HL-60 (cell line): Measurements from ENCODE around the gene PTEN.

ENCODE experiments used
- DNase-seq, 2 experiments: peaks; one replicate each; pipeline ENCODE4 v3.0.0-alpha.2; 2010 to 2020; ENCODE audit warnings: low read depth in 1 of 2, low spot score in 1 of 2
- H3K27ac ChIP-seq: fragments of 250-450 bp; sonication (Bioruptor Pico); replicated peaks from 2 replicates; pipeline ENCODE4 v1.5.1; 2020; ENCODE audit warnings: mild to moderate bottlenecking, moderate library complexity
- H3K27me3 ChIP-seq: fragments of 250-450 bp; sonication (Bioruptor Pico); 2 replicates; pipeline ENCODE4 v1.5.1; 2021; ENCODE audit warnings: mild to moderate bottlenecking, moderate library complexity; ENCODE audit not compliant: insufficient read depth, poor library complexity, severe bottlenecking
- H3K4me3 ChIP-seq: replicated peaks from 2 replicates; pipeline ENCODE4 v1.5.1; 2011; ENCODE audit warnings: mild to moderate bottlenecking, control low read depth, low read length; ENCODE audit not compliant: insufficient read depth
- GABPA ChIP-seq: IDR thresholded peaks from 2 replicates; pipeline ENCODE4 v1.6.1; 2012; ENCODE audit warnings: low read depth
- POLR2AphosphoS5 ChIP-seq: IDR thresholded peaks from 2 replicates; pipeline ENCODE4 v1.6.1; 2012; ENCODE audit warnings: low read depth
- SPI1 ChIP-seq: IDR thresholded peaks from 2 replicates; pipeline ENCODE4 v1.6.1; 2012; ENCODE audit warnings: low read depth, mild to moderate bottlenecking, borderline replicate concordance
- TF ChIP-seq, protein P1 (sequence below): IDR thresholded peaks from 2 replicates; pipeline ENCODE4 v1.6.1; 2012; ENCODE audit warnings: low read depth; ENCODE audit not compliant: insufficient replicate concordance
- TF ChIP-seq, protein P2 (sequence below): IDR thresholded peaks from one replicate; pipeline ENCODE4 v1.5.1; 2011; ENCODE audit warnings: low read length, control low read depth, inconsistent platforms; ENCODE audit not compliant: insufficient read depth

PTEN gene

DNA sequence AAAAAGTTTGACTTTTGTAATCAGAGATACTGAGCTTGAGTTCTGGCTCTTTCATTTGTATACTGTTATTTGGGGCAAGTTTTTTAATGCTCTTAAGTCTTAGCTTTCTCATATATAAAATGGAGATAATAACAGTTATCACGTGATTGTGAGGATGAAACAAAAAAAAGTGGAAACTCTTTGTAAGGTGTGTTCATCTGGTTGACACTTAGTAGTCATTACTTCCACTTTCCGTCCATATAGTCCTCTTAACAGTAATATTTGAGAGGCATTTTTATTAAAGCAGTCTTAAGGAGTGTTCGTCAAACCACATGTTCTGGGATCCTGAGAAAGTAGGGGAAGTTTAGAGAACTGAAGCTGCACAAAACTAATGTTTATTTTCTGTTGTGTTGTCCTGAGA lies 65.6 kb downstream of the PTEN start:
- DNase-seq, result no peak
- no peak overlapping the region for H3K4me3 ChIP-seq
- TF ChIP-seq POLR2AphosphoS5 (no peak), GABPA (no peak), SPI1 (no peak)
- TF ChIP-seq, protein P1, sequence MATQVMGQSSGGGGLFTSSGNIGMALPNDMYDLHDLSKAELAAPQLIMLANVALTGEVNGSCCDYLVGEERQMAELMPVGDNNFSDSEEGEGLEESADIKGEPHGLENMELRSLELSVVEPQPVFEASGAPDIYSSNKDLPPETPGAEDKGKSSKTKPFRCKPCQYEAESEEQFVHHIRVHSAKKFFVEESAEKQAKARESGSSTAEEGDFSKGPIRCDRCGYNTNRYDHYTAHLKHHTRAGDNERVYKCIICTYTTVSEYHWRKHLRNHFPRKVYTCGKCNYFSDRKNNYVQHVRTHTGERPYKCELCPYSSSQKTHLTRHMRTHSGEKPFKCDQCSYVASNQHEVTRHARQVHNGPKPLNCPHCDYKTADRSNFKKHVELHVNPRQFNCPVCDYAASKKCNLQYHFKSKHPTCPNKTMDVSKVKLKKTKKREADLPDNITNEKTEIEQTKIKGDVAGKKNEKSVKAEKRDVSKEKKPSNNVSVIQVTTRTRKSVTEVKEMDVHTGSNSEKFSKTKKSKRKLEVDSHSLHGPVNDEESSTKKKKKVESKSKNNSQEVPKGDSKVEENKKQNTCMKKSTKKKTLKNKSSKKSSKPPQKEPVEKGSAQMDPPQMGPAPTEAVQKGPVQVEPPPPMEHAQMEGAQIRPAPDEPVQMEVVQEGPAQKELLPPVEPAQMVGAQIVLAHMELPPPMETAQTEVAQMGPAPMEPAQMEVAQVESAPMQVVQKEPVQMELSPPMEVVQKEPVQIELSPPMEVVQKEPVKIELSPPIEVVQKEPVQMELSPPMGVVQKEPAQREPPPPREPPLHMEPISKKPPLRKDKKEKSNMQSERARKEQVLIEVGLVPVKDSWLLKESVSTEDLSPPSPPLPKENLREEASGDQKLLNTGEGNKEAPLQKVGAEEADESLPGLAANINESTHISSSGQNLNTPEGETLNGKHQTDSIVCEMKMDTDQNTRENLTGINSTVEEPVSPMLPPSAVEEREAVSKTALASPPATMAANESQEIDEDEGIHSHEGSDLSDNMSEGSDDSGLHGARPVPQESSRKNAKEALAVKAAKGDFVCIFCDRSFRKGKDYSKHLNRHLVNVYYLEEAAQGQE, result no peak
- TF ChIP-seq, protein P2, sequence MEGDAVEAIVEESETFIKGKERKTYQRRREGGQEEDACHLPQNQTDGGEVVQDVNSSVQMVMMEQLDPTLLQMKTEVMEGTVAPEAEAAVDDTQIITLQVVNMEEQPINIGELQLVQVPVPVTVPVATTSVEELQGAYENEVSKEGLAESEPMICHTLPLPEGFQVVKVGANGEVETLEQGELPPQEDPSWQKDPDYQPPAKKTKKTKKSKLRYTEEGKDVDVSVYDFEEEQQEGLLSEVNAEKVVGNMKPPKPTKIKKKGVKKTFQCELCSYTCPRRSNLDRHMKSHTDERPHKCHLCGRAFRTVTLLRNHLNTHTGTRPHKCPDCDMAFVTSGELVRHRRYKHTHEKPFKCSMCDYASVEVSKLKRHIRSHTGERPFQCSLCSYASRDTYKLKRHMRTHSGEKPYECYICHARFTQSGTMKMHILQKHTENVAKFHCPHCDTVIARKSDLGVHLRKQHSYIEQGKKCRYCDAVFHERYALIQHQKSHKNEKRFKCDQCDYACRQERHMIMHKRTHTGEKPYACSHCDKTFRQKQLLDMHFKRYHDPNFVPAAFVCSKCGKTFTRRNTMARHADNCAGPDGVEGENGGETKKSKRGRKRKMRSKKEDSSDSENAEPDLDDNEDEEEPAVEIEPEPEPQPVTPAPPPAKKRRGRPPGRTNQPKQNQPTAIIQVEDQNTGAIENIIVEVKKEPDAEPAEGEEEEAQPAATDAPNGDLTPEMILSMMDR, result no peak
- H3K27ac ChIP-seq, result no peak overlapping the region
- no peaks in the 10 kb centered on the region for H3K27me3 ChIP-seq

DNA sequence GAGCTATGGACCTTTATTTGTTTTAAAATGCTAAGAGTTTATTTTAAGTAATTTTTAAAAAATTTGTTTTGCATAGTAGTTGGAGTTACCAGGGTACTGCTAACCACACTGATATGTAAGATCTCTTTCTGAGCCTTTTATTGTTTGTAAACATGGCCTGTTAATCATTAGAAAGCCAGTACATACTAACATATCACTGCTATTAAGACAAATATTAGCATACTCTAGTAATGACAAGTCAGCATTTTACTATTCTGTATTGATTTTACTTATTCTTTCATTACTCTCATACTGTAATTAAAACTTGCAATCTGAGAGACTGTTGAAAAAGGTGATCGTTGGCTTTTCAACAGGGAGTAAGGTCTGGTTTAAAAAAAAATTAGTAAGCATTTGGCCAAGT lies 66.7 kb downstream of the PTEN start:
- H3K4me3 ChIP-seq, result no peak overlapping the region
- no peak for DNase-seq
- H3K27me3 ChIP-seq, result no peaks in the 10 kb centered on the region
- TF ChIP-seq, protein P1, result no peak
- TF ChIP-seq POLR2AphosphoS5, result no peak
- TF ChIP-seq SPI1, result no peak
- no peak overlapping the region for H3K27ac ChIP-seq

DNA sequence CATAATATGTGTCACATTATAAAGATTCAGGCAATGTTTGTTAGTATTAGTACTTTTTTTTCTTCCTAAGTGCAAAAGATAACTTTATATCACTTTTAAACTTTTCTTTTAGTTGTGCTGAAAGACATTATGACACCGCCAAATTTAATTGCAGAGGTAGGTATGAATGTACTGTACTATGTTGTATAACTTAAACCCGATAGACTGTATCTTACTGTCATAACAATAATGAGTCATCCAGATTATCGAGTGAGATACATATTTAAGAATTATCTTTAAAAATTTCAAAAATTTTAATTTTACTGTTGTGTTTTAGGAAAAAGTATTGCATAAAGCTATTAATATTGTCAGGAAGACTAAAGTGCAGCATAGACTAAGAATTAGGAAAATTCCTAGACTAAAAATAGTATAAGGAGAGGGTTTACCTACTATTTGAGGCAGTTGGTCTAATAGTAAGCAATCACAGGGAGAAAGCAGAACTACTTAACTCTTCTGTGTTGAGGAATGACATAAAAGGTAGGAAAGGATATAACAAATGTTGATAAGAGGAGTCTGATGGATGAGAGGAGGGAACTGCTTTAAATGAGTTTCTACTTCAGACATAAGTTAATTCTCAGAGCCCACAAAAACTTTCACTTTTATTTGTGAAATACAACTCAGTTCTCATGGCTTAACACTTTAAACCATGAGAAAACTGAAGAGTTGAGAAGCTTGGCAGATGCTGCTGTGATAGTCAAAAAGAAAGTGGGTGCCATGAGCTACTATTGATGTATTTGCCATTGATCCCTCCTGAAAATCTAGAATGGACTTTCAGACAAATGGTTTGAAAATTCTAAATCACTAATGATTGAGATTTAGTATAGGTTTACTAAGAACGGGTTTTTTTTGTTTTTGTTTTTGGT lies 67.8 kb downstream of the PTEN start:
- H3K27me3 ChIP-seq, result no peaks in the 10 kb centered on the region
- no peak for DNase-seq
- no peak overlapping the region for H3K4me3 ChIP-seq
- H3K27ac ChIP-seq, result no peak overlapping the region
- TF ChIP-seq, protein P2, result no peak
- TF ChIP-seq POLR2AphosphoS5, result no peak
- TF ChIP-seq SPI1, result no peak
- TF ChIP-seq GABPA, result no peak
- TF ChIP-seq, protein P1, result no peak
